HL-60 (cell line): ENCODE measurements around the gene RIPK4.

ENCODE experiments used
- TF ChIP-seq, protein P1 (sequence below): IDR thresholded peaks from one replicate; pipeline ENCODE4 v1.5.1; 2011; ENCODE audit warnings: low read length, control low read depth, inconsistent platforms; ENCODE audit not compliant: insufficient read depth
- TF ChIP-seq, protein P2 (sequence below): IDR thresholded peaks from 2 replicates; pipeline ENCODE4 v1.6.1; 2012; ENCODE audit warnings: low read depth; ENCODE audit not compliant: insufficient replicate concordance

DNA sequence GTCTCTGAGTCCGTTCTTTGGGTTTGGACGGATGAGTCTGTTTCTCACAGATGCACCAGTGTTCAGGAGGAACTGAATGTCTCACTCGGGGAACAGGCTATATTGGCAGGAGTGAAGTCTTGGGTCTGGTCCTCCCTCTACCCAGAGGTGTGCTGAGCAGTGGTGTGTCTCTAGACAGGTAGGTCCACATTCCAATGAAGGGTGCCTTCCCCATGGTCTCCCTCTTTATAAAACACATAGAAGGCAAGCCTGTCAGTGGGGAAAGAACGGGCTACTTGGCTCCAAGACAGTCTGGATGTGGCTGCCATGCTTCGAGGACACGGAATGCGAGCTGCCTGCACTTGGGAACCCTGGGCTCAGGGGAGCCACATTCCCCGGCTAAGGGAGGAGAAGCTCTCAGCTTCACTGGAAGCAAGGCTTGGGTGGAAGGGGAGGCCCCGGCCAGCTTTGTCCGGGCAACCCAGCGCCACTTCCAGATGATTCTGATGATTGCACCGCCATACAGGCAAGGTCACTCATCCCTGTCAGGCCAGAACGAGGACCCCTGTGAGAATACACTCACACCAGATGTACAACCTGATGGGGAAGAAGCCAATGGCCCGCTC, 29.7 kb upstream of the RIPK4 start:
- TF ChIP-seq, protein P1, sequence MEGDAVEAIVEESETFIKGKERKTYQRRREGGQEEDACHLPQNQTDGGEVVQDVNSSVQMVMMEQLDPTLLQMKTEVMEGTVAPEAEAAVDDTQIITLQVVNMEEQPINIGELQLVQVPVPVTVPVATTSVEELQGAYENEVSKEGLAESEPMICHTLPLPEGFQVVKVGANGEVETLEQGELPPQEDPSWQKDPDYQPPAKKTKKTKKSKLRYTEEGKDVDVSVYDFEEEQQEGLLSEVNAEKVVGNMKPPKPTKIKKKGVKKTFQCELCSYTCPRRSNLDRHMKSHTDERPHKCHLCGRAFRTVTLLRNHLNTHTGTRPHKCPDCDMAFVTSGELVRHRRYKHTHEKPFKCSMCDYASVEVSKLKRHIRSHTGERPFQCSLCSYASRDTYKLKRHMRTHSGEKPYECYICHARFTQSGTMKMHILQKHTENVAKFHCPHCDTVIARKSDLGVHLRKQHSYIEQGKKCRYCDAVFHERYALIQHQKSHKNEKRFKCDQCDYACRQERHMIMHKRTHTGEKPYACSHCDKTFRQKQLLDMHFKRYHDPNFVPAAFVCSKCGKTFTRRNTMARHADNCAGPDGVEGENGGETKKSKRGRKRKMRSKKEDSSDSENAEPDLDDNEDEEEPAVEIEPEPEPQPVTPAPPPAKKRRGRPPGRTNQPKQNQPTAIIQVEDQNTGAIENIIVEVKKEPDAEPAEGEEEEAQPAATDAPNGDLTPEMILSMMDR, result no peak
- TF ChIP-seq, protein P2, sequence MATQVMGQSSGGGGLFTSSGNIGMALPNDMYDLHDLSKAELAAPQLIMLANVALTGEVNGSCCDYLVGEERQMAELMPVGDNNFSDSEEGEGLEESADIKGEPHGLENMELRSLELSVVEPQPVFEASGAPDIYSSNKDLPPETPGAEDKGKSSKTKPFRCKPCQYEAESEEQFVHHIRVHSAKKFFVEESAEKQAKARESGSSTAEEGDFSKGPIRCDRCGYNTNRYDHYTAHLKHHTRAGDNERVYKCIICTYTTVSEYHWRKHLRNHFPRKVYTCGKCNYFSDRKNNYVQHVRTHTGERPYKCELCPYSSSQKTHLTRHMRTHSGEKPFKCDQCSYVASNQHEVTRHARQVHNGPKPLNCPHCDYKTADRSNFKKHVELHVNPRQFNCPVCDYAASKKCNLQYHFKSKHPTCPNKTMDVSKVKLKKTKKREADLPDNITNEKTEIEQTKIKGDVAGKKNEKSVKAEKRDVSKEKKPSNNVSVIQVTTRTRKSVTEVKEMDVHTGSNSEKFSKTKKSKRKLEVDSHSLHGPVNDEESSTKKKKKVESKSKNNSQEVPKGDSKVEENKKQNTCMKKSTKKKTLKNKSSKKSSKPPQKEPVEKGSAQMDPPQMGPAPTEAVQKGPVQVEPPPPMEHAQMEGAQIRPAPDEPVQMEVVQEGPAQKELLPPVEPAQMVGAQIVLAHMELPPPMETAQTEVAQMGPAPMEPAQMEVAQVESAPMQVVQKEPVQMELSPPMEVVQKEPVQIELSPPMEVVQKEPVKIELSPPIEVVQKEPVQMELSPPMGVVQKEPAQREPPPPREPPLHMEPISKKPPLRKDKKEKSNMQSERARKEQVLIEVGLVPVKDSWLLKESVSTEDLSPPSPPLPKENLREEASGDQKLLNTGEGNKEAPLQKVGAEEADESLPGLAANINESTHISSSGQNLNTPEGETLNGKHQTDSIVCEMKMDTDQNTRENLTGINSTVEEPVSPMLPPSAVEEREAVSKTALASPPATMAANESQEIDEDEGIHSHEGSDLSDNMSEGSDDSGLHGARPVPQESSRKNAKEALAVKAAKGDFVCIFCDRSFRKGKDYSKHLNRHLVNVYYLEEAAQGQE, result no peak
